Neuronal stem cell (in vitro differentiated cells): ENCODE data around the gene LDLRAP1.

Source experiments
- DNase-seq: peaks from one replicate; pipeline ENCODE4 v3.0.0-alpha.2; 2013; ENCODE audit warnings: low spot score
- H2AFZ ChIP-seq: one replicate; pipeline ENCODE4 v1.6.1; 2013; ENCODE audit warnings: mild to moderate bottlenecking, low read length, inconsistent platforms
- H2AK5ac ChIP-seq: 2 replicates; pipeline ENCODE4 v1.6.1; 2013; ENCODE audit warnings: low read depth, mild to moderate bottlenecking, inconsistent platforms, low read length, moderate library complexity, mixed read lengths
- H2BK120ac ChIP-seq: 2 replicates; pipeline ENCODE4 v1.6.1; 2013; ENCODE audit warnings: low read depth, mild to moderate bottlenecking, inconsistent platforms, low read length, moderate library complexity, mixed read lengths
- H2BK12ac ChIP-seq: one replicate; pipeline ENCODE4 v1.6.1; 2013; ENCODE audit warnings: low read length, inconsistent platforms
- H2BK15ac ChIP-seq: 2 replicates; pipeline ENCODE4 v1.6.1; 2013; ENCODE audit warnings: mild to moderate bottlenecking, low read length, inconsistent platforms, mixed read lengths
- H2BK5ac ChIP-seq: one replicate; pipeline ENCODE4 v1.6.1; 2013; ENCODE audit warnings: inconsistent platforms, mild to moderate bottlenecking, low read length, moderate library complexity
- H3K14ac ChIP-seq: one replicate; pipeline ENCODE4 v1.6.1; 2013; ENCODE audit warnings: low read length, inconsistent platforms
- H3K18ac ChIP-seq: 2 replicates; pipeline ENCODE4 v1.6.1; 2013; ENCODE audit warnings: low read length, inconsistent platforms
- H3K23ac ChIP-seq: 2 replicates; pipeline ENCODE4 v1.6.1; 2013; ENCODE audit warnings: low read depth, mild to moderate bottlenecking, mixed read lengths, low read length, inconsistent platforms; ENCODE audit not compliant: poor library complexity
- H3K27ac ChIP-seq: replicated peaks from 3 replicates; pipeline ENCODE4 v1.5.1; 2013; ENCODE audit warnings: low read length, inconsistent platforms
- H3K27me3 ChIP-seq, 3 experiments: 2 replicates each; pipeline ENCODE4 v1.6.1; 2013; ENCODE audit warnings: low read length in 3 of 3, mild to moderate bottlenecking in 2 of 3, inconsistent platforms in 1 of 3, low read depth in 1 of 3, mixed read lengths in 1 of 3, moderate library complexity in 1 of 3; ENCODE audit not compliant: control insufficient read depth in 3 of 3, insufficient read depth in 3 of 3
- H3K36me3 ChIP-seq, 2 donors: replicated peaks in 1 of 2; 2 replicates each; pipeline ENCODE4 v1.6.1; 2013; ENCODE audit warnings: low read length in 2 of 2; ENCODE audit not compliant: control insufficient read depth in 2 of 2, insufficient read depth in 2 of 2
- H3K4ac ChIP-seq: 2 replicates; pipeline ENCODE4 v1.6.1; 2013; ENCODE audit warnings: inconsistent platforms, mild to moderate bottlenecking, low read length, moderate library complexity
- H3K4me1 ChIP-seq, 2 donors: 1 replicate in 1 of 2; 2 replicates in 1 of 2; pipeline ENCODE4 v1.6.1; 2013; ENCODE audit warnings: low read length in 2 of 2, low read depth in 1 of 2; ENCODE audit not compliant: control insufficient read depth in 2 of 2, insufficient read depth in 1 of 2
- H3K4me2 ChIP-seq: one replicate; pipeline ENCODE4 v1.6.1; 2013; ENCODE audit warnings: mild to moderate bottlenecking, low read length, inconsistent platforms; ENCODE audit not compliant: insufficient read depth, poor library complexity, severe bottlenecking
- H3K4me3 ChIP-seq, 2 donors: 2 replicates each; pipeline ENCODE4 v1.5.1; 2013; ENCODE audit warnings: low read length in 2 of 2, mild to moderate bottlenecking in 2 of 2, inconsistent platforms in 1 of 2, moderate library complexity in 1 of 2
- H3K79me1 ChIP-seq: one replicate; pipeline ENCODE4 v1.6.1; 2013; ENCODE audit warnings: low read depth, mild to moderate bottlenecking, inconsistent platforms, low read length, moderate library complexity
- H3K9ac ChIP-seq: one replicate; pipeline ENCODE4 v1.6.1; 2013; ENCODE audit warnings: mild to moderate bottlenecking, low read depth, low read length, inconsistent platforms; ENCODE audit not compliant: poor library complexity
- H3K9me3 ChIP-seq, 2 donors: replicated peaks in 1 of 2; 2 replicates each; pipeline versions ENCODE3 to v1.6.1; 2013; ENCODE audit warnings: low read length in 2 of 2, mild to moderate bottlenecking in 2 of 2, inconsistent platforms in 1 of 2, low read depth in 1 of 2, mixed read lengths in 1 of 2, moderate library complexity in 1 of 2; ENCODE audit not compliant: control insufficient read depth in 2 of 2, insufficient read depth in 1 of 2
- H4K8ac ChIP-seq: one replicate; pipeline ENCODE4 v1.6.1; 2013; ENCODE audit warnings: low read depth, mild to moderate bottlenecking, inconsistent platforms, low read length, moderate library complexity
- H4K91ac ChIP-seq: one replicate; pipeline ENCODE4 v1.6.1; 2013; ENCODE audit warnings: low read length, low read depth, mild to moderate bottlenecking, inconsistent platforms; ENCODE audit not compliant: poor library complexity
- WGBS, 2 donors: extraction: QIAGEN DNeasy Blood & Tissue Kit; methylation state at CpG; one replicate each; pipeline ENCODE4 v1.1.7; 2013; ENCODE audit warnings: missing lambda C conversion rate in 2 of 2, mixed read lengths in 1 of 2; ENCODE audit not compliant: insufficient read length in 2 of 2, insufficient replicate concordance in 1 of 2; ENCODE audit errors: extremely low coverage in 2 of 2; 5-methylcytosine and 5-hydroxymethylcytosine counted together

Gene LDLRAP1

GRCh38 chr1:25571522-25571970 is 28.1 kb downstream of the LDLRAP1 start:
- no peak overlapping the region for H3K9ac ChIP-seq

GRCh38 chr1:25572107-25572506 is 28.7 kb downstream of the LDLRAP1 start:
- Histone ChIP-seq H2AFZ (no peak overlapping the region), H4K91ac (peak overlapping the region; percentile 45), H2BK5ac (peak overlapping the region; percentile 32), H3K9ac (no peak overlapping the region), H2BK120ac (no peak overlapping the region), H3K4me2 (no peak overlapping the region), H3K4ac (no peak overlapping the region), H3K27me3 (no peaks in the 10 kb centered on the region), H2BK15ac (peak overlapping the region; percentile 64), H4K8ac (no peak overlapping the region), H3K14ac (peak overlapping the region; percentile 41), H3K36me3 (no peaks in the 10 kb centered on the region), H3K79me1 (no peaks in the 10 kb centered on the region), H3K23ac (peak overlapping the region; percentile 56), H3K4me1 (peaks cover 35 to 41% of the 10 kb centered on the region in 2 donors), H2BK12ac (peak overlapping the region; percentile 59), H3K9me3 (no peaks in the 10 kb centered on the region), H3K4me3 (no peak overlapping the region), H2AK5ac (peak overlapping the region; percentile 93), H3K18ac (peak overlapping the region; percentile 33), H3K27ac (no peak overlapping the region)
- WGBS, 2 donors, result no CpG with 5 or more reads among the region's 5 CpGs
- DNase-seq, result no peak

More at GRCh38 chr1:25571522-25571970, 28.1 kb downstream of the LDLRAP1 start:
- peak overlapping the region; percentile 64 for H2BK15ac ChIP-seq
- no peak overlapping the region for H3K4me3 ChIP-seq
- H2AFZ ChIP-seq, result no peak overlapping the region
- H3K4me2 ChIP-seq, result no peak overlapping the region
- H3K27me3 ChIP-seq, result no peaks in the 10 kb centered on the region
- H3K14ac ChIP-seq, result peak overlapping the region; percentile 59
- no peak for DNase-seq
- no peak overlapping the region for H4K8ac ChIP-seq
- WGBS, 2 donors, result no CpG with 5 or more reads among the region's 6 CpGs
- H3K79me1 ChIP-seq, result no peaks in the 10 kb centered on the region
- peak overlapping the region; percentile 93 for H2AK5ac ChIP-seq
- H3K23ac ChIP-seq, result no peak overlapping the region
- no peak overlapping the region for H3K27ac ChIP-seq
- no peak overlapping the region for H3K4ac ChIP-seq
- peak overlapping the region; percentile 32 for H2BK5ac ChIP-seq
- no peaks in the 10 kb centered on the region for H3K9me3 ChIP-seq
- H3K36me3 ChIP-seq, result no peaks in the 10 kb centered on the region
- H3K18ac ChIP-seq, result peak overlapping the region; percentile 24
- H4K91ac ChIP-seq, result no peak overlapping the region
- H2BK12ac ChIP-seq, result no peak overlapping the region
- peaks cover 39 to 44% of the 10 kb centered on the region in 2 donors for H3K4me1 ChIP-seq
- no peak overlapping the region for H2BK120ac ChIP-seq

GRCh38 chr1:25572708-25573590 is 29.5 kb downstream of the LDLRAP1 start:
- H3K27me3 ChIP-seq, result no peaks in the 10 kb centered on the region
- no peak overlapping the region for H2AFZ ChIP-seq
- peak overlapping the region; percentile 32 for H2BK15ac ChIP-seq
- peak overlapping the region; percentile 16 for H2BK120ac ChIP-seq
- H3K9me3 ChIP-seq, result no peaks in the 10 kb centered on the region
- H4K8ac ChIP-seq, result no peak overlapping the region
- no peaks in the 10 kb centered on the region for H3K36me3 ChIP-seq
- H2BK5ac ChIP-seq, result no peak overlapping the region
- H2AK5ac ChIP-seq, result peak overlapping the region; percentile 83
- peaks cover 26 to 36% of the 10 kb centered on the region in 2 donors for H3K4me1 ChIP-seq
- H3K4ac ChIP-seq, result no peak overlapping the region
- no peak overlapping the region for H3K27ac ChIP-seq
- WGBS, 2 donors, result no CpG with 5 or more reads among the region's 18 CpGs
- H2BK12ac ChIP-seq, result no peak overlapping the region
- no peak overlapping the region for H3K14ac ChIP-seq
- peak overlapping the region; percentile 55 for H3K18ac ChIP-seq
- no peak overlapping the region for H4K91ac ChIP-seq
- no peak overlapping the region for H3K9ac ChIP-seq
- no peak overlapping the region for H3K4me3 ChIP-seq
- DNase-seq, result no peak
- H3K79me1 ChIP-seq, result no peaks in the 10 kb centered on the region
- H3K23ac ChIP-seq, result peak overlapping the region; percentile 60
- H3K4me2 ChIP-seq, result no peak overlapping the region

DNA sequence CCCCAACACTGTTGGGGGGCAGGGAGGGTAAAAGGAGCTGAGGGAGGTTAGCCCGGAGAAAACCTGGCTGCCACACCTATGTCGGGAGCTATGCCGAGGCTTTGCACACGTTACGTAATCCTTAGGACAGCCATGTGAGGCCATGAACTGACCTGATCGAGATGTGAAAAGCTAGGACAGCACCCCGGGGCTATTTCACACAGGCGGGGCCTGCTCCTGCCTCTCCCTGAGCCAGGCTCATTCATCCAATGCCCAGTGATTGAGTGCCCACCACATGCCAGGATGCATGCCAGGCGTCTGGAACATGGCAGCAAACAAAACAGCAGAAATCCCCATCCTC is 30.2 kb downstream of the LDLRAP1 start:
- H2BK15ac ChIP-seq, result peak overlapping the region; percentile 32
- peak overlapping the region; percentile 83 for H2AK5ac ChIP-seq
- DNase-seq, result no peak
- H3K14ac ChIP-seq, result no peak overlapping the region
- peak overlapping the region; percentile 55 for H3K18ac ChIP-seq
- no peak overlapping the region for H4K8ac ChIP-seq
- H3K4me2 ChIP-seq, result no peak overlapping the region
- no peaks in the 10 kb centered on the region for H3K27me3 ChIP-seq
- H3K79me1 ChIP-seq, result no peaks in the 10 kb centered on the region
- H3K9me3 ChIP-seq, result no peaks in the 10 kb centered on the region
- no peak overlapping the region for H4K91ac ChIP-seq
- no peaks in the 10 kb centered on the region for H3K36me3 ChIP-seq
- H3K4me1 ChIP-seq, result peaks cover 20 to 29% of the 10 kb centered on the region in 2 donors
- no peak overlapping the region for H3K4ac ChIP-seq
- peak overlapping the region; percentile 60 for H3K23ac ChIP-seq
- no CpG with 5 or more reads among the region's 9 CpGs for WGBS, 2 donors
- H2BK5ac ChIP-seq, result no peak overlapping the region
- no peak overlapping the region for H2BK120ac ChIP-seq
- no peak overlapping the region for H3K4me3 ChIP-seq
- H2AFZ ChIP-seq, result no peak overlapping the region
- H3K27ac ChIP-seq, result no peak overlapping the region
- no peak overlapping the region for H2BK12ac ChIP-seq
- H3K9ac ChIP-seq, result no peak overlapping the region
